MCF 10A (cell line): ENCODE measurements around the gene PARP8. TPM values are rescaled to one million over a fixed set of nuclear protein-coding genes. Genes with fewer than 3 reads are reported as not detected.

ENCODE experiments used
- BruUV-seq: library from RNA; stranded (reverse); fragments of 400-500 nt; replicated peaks from 2 replicates; lab custom pipeline; 2021; lab: Mats Ljungman, UMichigan
- CTCF ChIA-PET: fragments of 300-600 bp; sonication (Branson Sonifier 250); formaldehyde crosslinking; extraction: SDS; loops from one replicate; lab custom pipeline; 2021; ENCODE audit warnings: antibody characterized with exemption, inconsistent platforms; lab: Yijun Ruan, JAX
- POLR2A ChIA-PET: fragments of 300-600, 350-650 bp; sonication (Branson Sonifier 250); formaldehyde crosslinking; extraction: SDS; loops from one replicate; lab custom pipeline; 2020; ENCODE audit warnings: antibody characterized with exemption, inconsistent platforms; lab: Yijun Ruan, JAX
- DNase-seq: peaks from one replicate; pipeline ENCODE4 v3.0.0-alpha.2; 2018; ENCODE audit not compliant: unreplicated experiment
- H3K27ac Mint-ChIP-seq: one replicate; pipeline ENCODE4 v1.8.0; 2022; ENCODE audit warnings: mild to moderate bottlenecking, low read depth, mixed read lengths; ENCODE audit not compliant: unreplicated experiment
- H3K27me3 Mint-ChIP-seq: one replicate; pipeline ENCODE4 v1.8.0; 2022; ENCODE audit warnings: mixed read lengths; ENCODE audit not compliant: insufficient read depth, unreplicated experiment
- H3K36me3 Mint-ChIP-seq: one replicate; pipeline ENCODE4 v1.8.0; 2022; ENCODE audit warnings: mild to moderate bottlenecking, moderate library complexity, mixed read lengths; ENCODE audit not compliant: insufficient read depth, unreplicated experiment
- H3K4me1 Mint-ChIP-seq: one replicate; pipeline ENCODE4 v1.8.0; 2022; ENCODE audit warnings: mixed read lengths; ENCODE audit not compliant: insufficient read depth, unreplicated experiment
- H3K4me3 Mint-ChIP-seq: one replicate; pipeline ENCODE4 v1.8.0; 2022; ENCODE audit warnings: mild to moderate bottlenecking, moderate library complexity, mixed read lengths; ENCODE audit not compliant: unreplicated experiment
- H3K9me3 Mint-ChIP-seq: one replicate; pipeline ENCODE4 v1.8.0; 2022; ENCODE audit warnings: mixed read lengths; ENCODE audit not compliant: unreplicated experiment
- CTCF ChIP-seq: fragments of 200-600 bp; IDR thresholded peaks from one replicate; pipeline ENCODE4 v1.8.0; 2022; ENCODE audit warnings: antibody characterized with exemption, mild to moderate bottlenecking; ENCODE audit not compliant: unreplicated experiment
- intact Hi-C: fragments of 100-400 bp; cut with micrococcal nuclease; formaldehyde crosslinking; loops from 2 replicates; pipeline ENCODE4 v1.14.1; 2022
- total RNA-seq: library from RNA; stranded (reverse); gene quantifications from 2 replicates; pipeline ENCODE4 v1.2.3, GENCODE V29; 2022

Gene PARP8
- total RNA-seq, 1 experiment from 2014 or later = 31.2 TPM

- no peak for TF ChIP-seq CTCF
- no peaks in the 10 kb centered on the region for H3K36me3 Mint-ChIP-seq
- H3K27ac Mint-ChIP-seq = no peak overlapping the region
- H3K9me3 Mint-ChIP-seq = no peaks in the 10 kb centered on the region
- peaks cover 50% of the 10 kb centered on the region for H3K27me3 Mint-ChIP-seq
- no peaks in the 10 kb centered on the region for H3K4me1 Mint-ChIP-seq
- intact Hi-C loops = no loop called here
- CTCF ChIA-PET = no interaction called here
- no peak for DNase-seq
- H3K4me3 Mint-ChIP-seq = no peak overlapping the region
- BruUV-seq = no TSS peak
- POLR2A ChIA-PET = no interaction called here
Measured at GRCh38 chr5:50875002-50875344, 208.5 kb downstream of the PARP8 start.

GRCh38 chr5:50878470-50878869 lies 212.0 kb downstream of the PARP8 start:
- Mint-ChIP-seq H3K9me3 (no peaks in the 10 kb centered on the region), H3K4me3 (no peak overlapping the region), H3K4me1 (no peaks in the 10 kb centered on the region), H3K27me3 (peaks cover 16% of the 10 kb centered on the region), H3K36me3 (no peaks in the 10 kb centered on the region), H3K27ac (no peak overlapping the region)
- BruUV-seq = no TSS peak
- POLR2A ChIA-PET = no interaction called here
- CTCF ChIA-PET = no interaction called here
- DNase-seq = no peak
- intact Hi-C loops = no loop called here
- no peak for TF ChIP-seq CTCF

- no peak for TF ChIP-seq CTCF
- POLR2A ChIA-PET = no interaction called here
- no peaks in the 10 kb centered on the region for H3K4me1 Mint-ChIP-seq
- BruUV-seq = no TSS peak
- no peaks in the 10 kb centered on the region for H3K27me3 Mint-ChIP-seq
- no peaks in the 10 kb centered on the region for H3K9me3 Mint-ChIP-seq
- no peak overlapping the region for H3K4me3 Mint-ChIP-seq
- intact Hi-C loops = no loop called here
- CTCF ChIA-PET = no interaction called here
- no peak overlapping the region for H3K27ac Mint-ChIP-seq
- no peaks in the 10 kb centered on the region for H3K36me3 Mint-ChIP-seq
- DNase-seq = no peak
Measured at GRCh38 chr5:50881407-50881806, 215.0 kb downstream of the PARP8 start.

GRCh38 chr5:50886657-50887345 lies 220.4 kb downstream of the PARP8 start:
- ChIA-PET CTCF (no interaction called here), POLR2A (no interaction called here)
- no peaks in the 10 kb centered on the region for H3K9me3 Mint-ChIP-seq
- intact Hi-C loops = no loop called here
- no peaks in the 10 kb centered on the region for H3K4me1 Mint-ChIP-seq
- no peak for DNase-seq
- H3K27me3 Mint-ChIP-seq = no peaks in the 10 kb centered on the region
- H3K36me3 Mint-ChIP-seq = no peaks in the 10 kb centered on the region
- BruUV-seq = no TSS peak
- no peak overlapping the region for H3K27ac Mint-ChIP-seq
- H3K4me3 Mint-ChIP-seq = no peak overlapping the region
- TF ChIP-seq CTCF = no peak
